A673 (cell line): ENCODE data around the gene PFDN2.

Experiments
- EZH2 ChIP-seq: fragments of 200-600 bp; sonication (generic); IDR thresholded peaks from 2 replicates; pipeline ENCODE4 v1.6.1; 2017; ENCODE audit warnings: borderline replicate concordance, low read depth, mild to moderate bottlenecking, mixed read lengths, antibody characterized with exemption, low read length; ENCODE audit not compliant: poor library complexity, severe bottlenecking
- TF ChIP-seq, protein P1 (sequence below): fragments of 300-800, 200-600 bp; sonication (generic); conservative IDR thresholded peaks from 2 replicates; pipeline ENCODE4 v1.5.1; 2017; ENCODE audit warnings: low read depth, mild to moderate bottlenecking, antibody characterized with exemption, low read length, moderate library complexity, mixed read lengths

GRCh38 chr1:161082996-161083747 lies 34.7 kb downstream of the PFDN2 start:
- TF ChIP-seq, protein P1, sequence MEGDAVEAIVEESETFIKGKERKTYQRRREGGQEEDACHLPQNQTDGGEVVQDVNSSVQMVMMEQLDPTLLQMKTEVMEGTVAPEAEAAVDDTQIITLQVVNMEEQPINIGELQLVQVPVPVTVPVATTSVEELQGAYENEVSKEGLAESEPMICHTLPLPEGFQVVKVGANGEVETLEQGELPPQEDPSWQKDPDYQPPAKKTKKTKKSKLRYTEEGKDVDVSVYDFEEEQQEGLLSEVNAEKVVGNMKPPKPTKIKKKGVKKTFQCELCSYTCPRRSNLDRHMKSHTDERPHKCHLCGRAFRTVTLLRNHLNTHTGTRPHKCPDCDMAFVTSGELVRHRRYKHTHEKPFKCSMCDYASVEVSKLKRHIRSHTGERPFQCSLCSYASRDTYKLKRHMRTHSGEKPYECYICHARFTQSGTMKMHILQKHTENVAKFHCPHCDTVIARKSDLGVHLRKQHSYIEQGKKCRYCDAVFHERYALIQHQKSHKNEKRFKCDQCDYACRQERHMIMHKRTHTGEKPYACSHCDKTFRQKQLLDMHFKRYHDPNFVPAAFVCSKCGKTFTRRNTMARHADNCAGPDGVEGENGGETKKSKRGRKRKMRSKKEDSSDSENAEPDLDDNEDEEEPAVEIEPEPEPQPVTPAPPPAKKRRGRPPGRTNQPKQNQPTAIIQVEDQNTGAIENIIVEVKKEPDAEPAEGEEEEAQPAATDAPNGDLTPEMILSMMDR, result no peak
- no peak for TF ChIP-seq EZH2
